SK-N-SH treated with all-trans-retinoic acid at 6 μM for 48 hours (cell line): Measurements from ENCODE around the gene MOAP1.

ENCODE experiments used
- ARNTL ChIP-seq: fragments of 450-650 bp; formaldehyde crosslinking; IDR thresholded peaks from 2 replicates; pipeline ENCODE4 v1.5.0; 2020; ENCODE audit warnings: low read depth, mild to moderate bottlenecking, moderate library complexity, borderline replicate concordance
- CREB5 ChIP-seq: fragments of 250-450 bp; sonication (Bioruptor Pico); IDR thresholded peaks from 2 replicates; pipeline ENCODE4 v1.5.1; 2020; ENCODE audit warnings: low read depth, mild to moderate bottlenecking, moderate library complexity
- CSDC2 ChIP-seq: fragments of 250-450 bp; sonication (Bioruptor Pico); IDR thresholded peaks from 2 replicates; pipeline ENCODE4 v1.5.0; 2020; ENCODE audit warnings: mild to moderate bottlenecking, moderate library complexity
- ESRRG ChIP-seq: fragments of 250-450 bp; sonication (Bioruptor Pico); IDR thresholded peaks from 2 replicates; pipeline ENCODE4 v1.6.1; 2021; ENCODE audit warnings: mild to moderate bottlenecking
- TCF4 ChIP-seq: fragments of 250-450 bp; sonication (Bioruptor Pico); IDR thresholded peaks from 2 replicates; pipeline ENCODE4 v1.8.0; 2021; ENCODE audit warnings: mild to moderate bottlenecking, moderate library complexity, borderline replicate concordance
- ZC3H10 ChIP-seq: fragments of 250-450 bp; sonication (Bioruptor Pico); IDR thresholded peaks from 2 replicates; pipeline ENCODE4 v1.5.1; 2021; ENCODE audit warnings: mild to moderate bottlenecking, moderate library complexity
- ZFP3 ChIP-seq: fragments of 250-450 bp; sonication (Bioruptor Pico); IDR thresholded peaks from 2 replicates; pipeline ENCODE4 v1.5.0; 2020; ENCODE audit warnings: mild to moderate bottlenecking, moderate library complexity
- ZFP30 ChIP-seq: fragments of 450-650 bp; formaldehyde crosslinking; IDR thresholded peaks from 2 replicates; pipeline ENCODE4 v1.5.0; 2022; ENCODE audit warnings: mild to moderate bottlenecking, moderate library complexity
- ZNF70 ChIP-seq: fragments of 450-650 bp; formaldehyde crosslinking; IDR thresholded peaks from 2 replicates; pipeline ENCODE4 v1.5.0; 2020; ENCODE audit warnings: mild to moderate bottlenecking, moderate library complexity
- ZNF8 ChIP-seq: fragments of 450-650 bp; formaldehyde crosslinking; IDR thresholded peaks from 2 replicates; pipeline ENCODE4 v1.5.0; 2020; ENCODE audit warnings: mild to moderate bottlenecking, moderate library complexity
- TF ChIP-seq, protein P1 (sequence below): fragments of 250-450 bp; sonication (Bioruptor Pico); IDR thresholded peaks from 2 replicates; pipeline ENCODE4 v1.8.0; 2020; ENCODE audit warnings: mild to moderate bottlenecking, moderate library complexity, borderline replicate concordance
- TF ChIP-seq, protein P2 (sequence below): fragments of 250-450 bp; sonication (Bioruptor Pico); IDR thresholded peaks from 2 replicates; pipeline ENCODE4 v1.5.1; 2021; ENCODE audit warnings: mild to moderate bottlenecking, moderate library complexity

DNA sequence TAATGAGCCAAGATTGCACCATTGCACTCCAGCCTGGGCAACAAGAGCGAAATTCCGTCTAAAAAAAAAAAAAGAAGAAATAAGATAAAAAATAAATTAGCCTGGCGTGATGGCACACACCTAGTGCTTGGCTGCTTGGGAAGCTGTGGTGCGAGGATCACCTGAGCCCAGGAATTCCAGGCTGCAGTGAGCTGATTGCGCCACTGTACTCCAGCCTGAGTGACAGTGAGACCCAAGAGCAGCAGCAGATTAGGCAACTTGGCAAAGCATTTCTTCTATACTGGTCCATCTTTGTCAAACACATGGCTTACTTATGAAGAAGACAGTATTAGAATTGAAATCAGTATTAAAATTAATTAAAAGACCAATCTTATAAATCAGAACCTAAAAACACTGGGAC, 15.9 kb upstream of the MOAP1 start:
- TF ChIP-seq ZC3H10 (CRISPR knock-in tag), result no peak
- TF ChIP-seq CSDC2 (CRISPR knock-in tag), result no peak
- no peak for TF ChIP-seq ESRRG (CRISPR knock-in tag)
- TF ChIP-seq CREB5 (CRISPR knock-in tag), result no peak
- TF ChIP-seq, protein P1, sequence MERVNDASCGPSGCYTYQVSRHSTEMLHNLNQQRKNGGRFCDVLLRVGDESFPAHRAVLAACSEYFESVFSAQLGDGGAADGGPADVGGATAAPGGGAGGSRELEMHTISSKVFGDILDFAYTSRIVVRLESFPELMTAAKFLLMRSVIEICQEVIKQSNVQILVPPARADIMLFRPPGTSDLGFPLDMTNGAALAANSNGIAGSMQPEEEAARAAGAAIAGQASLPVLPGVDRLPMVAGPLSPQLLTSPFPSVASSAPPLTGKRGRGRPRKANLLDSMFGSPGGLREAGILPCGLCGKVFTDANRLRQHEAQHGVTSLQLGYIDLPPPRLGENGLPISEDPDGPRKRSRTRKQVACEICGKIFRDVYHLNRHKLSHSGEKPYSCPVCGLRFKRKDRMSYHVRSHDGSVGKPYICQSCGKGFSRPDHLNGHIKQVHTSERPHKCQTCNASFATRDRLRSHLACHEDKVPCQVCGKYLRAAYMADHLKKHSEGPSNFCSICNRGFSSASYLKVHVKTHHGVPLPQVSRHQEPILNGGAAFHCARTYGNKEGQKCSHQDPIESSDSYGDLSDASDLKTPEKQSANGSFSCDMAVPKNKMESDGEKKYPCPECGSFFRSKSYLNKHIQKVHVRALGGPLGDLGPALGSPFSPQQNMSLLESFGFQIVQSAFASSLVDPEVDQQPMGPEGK (CRISPR knock-in tag), result no peak
- TF ChIP-seq TCF4 (CRISPR knock-in tag), result no peak
- no peak for TF ChIP-seq ZFP3 (CRISPR knock-in tag)
- TF ChIP-seq ZFP30 (CRISPR knock-in tag), result no peak
- TF ChIP-seq ARNTL (CRISPR knock-in tag), result no peak
- TF ChIP-seq ZNF8 (CRISPR knock-in tag), result no peak
- no peak for TF ChIP-seq ZNF70
- TF ChIP-seq, protein P2, sequence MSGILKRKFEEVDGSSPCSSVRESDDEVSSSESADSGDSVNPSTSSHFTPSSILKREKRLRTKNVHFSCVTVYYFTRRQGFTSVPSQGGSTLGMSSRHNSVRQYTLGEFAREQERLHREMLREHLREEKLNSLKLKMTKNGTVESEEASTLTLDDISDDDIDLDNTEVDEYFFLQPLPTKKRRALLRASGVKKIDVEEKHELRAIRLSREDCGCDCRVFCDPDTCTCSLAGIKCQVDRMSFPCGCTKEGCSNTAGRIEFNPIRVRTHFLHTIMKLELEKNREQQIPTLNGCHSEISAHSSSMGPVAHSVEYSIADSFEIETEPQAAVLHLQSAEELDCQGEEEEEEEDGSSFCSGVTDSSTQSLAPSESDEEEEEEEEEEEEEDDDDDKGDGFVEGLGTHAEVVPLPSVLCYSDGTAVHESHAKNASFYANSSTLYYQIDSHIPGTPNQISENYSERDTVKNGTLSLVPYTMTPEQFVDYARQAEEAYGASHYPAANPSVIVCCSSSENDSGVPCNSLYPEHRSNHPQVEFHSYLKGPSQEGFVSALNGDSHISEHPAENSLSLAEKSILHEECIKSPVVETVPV (CRISPR knock-in tag), result no peak
